GM18517 (cell line): ENCODE data around the gene CTCFL.

ENCODE experiments used
- ATAC-seq: cut with Tn5 transposase; IDR thresholded peaks from one replicate; pipeline ENCODE4 v1.9.1; 2021; ENCODE audit warnings: mild to moderate bottlenecking, moderate library complexity; ENCODE audit not compliant: unreplicated experiment

The CTCFL gene

GRCh38 chr20:57469418-57470211, 55.3 kb downstream of the CTCFL start:
- no peak for ATAC-seq

GRCh38 chr20:57468523-57469417, 56.2 kb downstream of the CTCFL start:
- ATAC-seq: no peak

GRCh38 chr20:57467742-57468141, 57.2 kb downstream of the CTCFL start:
- ATAC-seq: no peak

GRCh38 chr20:57465943-57466342, 59.0 kb downstream of the CTCFL start:
- no peak for ATAC-seq

- ATAC-seq: no peak
Observed at GRCh38 chr20:57465486-57465885, 59.5 kb downstream of the CTCFL start.

GRCh38 chr20:57464642-57465211, 60.2 kb downstream of the CTCFL start:
- ATAC-seq: no peak

- no peak for ATAC-seq
Observed at GRCh38 chr20:57462781-57463180, 62.2 kb downstream of the CTCFL start.

GRCh38 chr20:57461726-57462125, 63.2 kb downstream of the CTCFL start:
- ATAC-seq: no peak

GRCh38 chr20:57460781-57461465, 64.0 kb downstream of the CTCFL start:
- ATAC-seq: no peak

GRCh38 chr20:57459897-57460296, 65.0 kb downstream of the CTCFL start:
- ATAC-seq: no peak

- no peak for ATAC-seq
Observed at GRCh38 chr20:57459278-57459677, 65.7 kb downstream of the CTCFL start.

- no peak for ATAC-seq
Observed at GRCh38 chr20:57458400-57459160, 66.4 kb downstream of the CTCFL start.

GRCh38 chr20:57457243-57458095, 67.5 kb downstream of the CTCFL start:
- ATAC-seq: no peak

GRCh38 chr20:57456116-57456515, 68.8 kb downstream of the CTCFL start:
- no peak for ATAC-seq

- ATAC-seq: no peak
Observed at GRCh38 chr20:57455386-57455785, 69.6 kb downstream of the CTCFL start.

- ATAC-seq: no peak
Observed at GRCh38 chr20:57451795-57452661, 72.9 kb downstream of the CTCFL start.

- no peak for ATAC-seq
Observed at GRCh38 chr20:57451431-57451794, 73.5 kb downstream of the CTCFL start.

GRCh38 chr20:57450931-57451330, 74.0 kb downstream of the CTCFL start:
- ATAC-seq: no peak

- no peak for ATAC-seq
Observed at GRCh38 chr20:57450419-57450818, 74.5 kb downstream of the CTCFL start.
